HG03354 (cell line): ENCODE measurements around the gene CCN2.
"Not testable (repeated sequence)": the region's sequence is repeated elsewhere in the genome, so short reads cannot be mapped to it uniquely, and the experiment has no call there.

Experiments used
- ATAC-seq: cut with Tn5 transposase; IDR thresholded peaks from one replicate; pipeline ENCODE4 v1.9.1; 2021; ENCODE audit warnings: mild to moderate bottlenecking; ENCODE audit not compliant: unreplicated experiment, poor library complexity, severe bottlenecking

Gene CCN2

GRCh38 chr6:131914967-131915751, 36.0 kb downstream of the CCN2 start:
- peak; percentile 87 for ATAC-seq

DNA sequence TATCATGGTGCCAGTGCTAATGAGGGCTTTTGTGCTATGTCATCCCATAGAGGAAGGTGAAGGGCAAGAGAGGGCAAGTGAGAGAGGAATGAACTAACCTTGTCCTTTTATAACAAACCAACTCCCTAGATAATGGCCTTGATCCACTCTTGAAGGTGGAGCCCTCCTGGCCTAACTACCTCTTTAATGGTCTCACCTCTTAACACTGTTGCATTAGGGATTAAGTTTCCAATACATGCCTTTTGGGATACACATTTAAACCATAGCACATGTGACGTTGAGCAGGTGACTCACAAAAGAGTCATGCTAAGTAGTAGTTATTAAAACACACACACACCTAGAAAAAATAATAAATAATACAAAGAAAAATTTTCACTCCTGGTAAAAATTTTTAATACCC, 36.9 kb downstream of the CCN2 start:
- no peak for ATAC-seq

DNA sequence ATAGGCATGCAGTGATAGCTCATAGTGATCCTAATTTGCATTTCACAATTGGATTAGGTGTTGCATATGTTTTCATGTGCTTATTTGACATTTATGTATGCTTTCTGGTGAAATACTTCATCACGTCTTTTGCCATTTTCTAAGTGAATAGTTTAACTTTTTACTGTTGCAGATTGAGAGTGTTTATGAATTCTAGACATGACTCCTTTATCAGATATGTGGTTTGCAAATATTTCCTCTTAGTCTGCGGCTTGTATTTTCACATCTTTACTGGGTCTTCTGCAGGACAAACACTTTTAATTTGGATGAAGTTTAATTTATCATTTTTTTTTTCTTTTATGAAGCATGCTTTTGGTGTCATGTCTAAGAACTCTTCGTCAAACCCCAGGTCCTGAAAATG, 39.2 kb downstream of the CCN2 start:
- ATAC-seq: no peak

DNA sequence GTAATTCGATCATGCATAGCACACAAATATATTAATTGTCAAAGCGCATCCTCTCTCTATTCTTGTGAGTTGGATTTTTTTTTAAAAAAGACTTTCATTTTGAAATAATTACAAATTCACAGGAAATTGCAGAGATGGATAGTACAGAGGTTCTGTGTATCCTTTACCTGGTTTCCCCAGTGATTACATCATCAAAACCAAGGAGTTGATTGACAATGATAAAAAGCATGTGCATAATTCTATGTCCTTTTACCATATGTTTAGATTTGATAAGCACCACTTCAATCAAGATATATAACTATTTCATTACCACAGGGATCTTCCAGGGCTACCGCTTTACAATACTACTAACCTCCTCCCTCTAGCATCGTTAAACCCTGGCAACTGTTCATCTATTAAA, 40.2 kb downstream of the CCN2 start:
- no peak for ATAC-seq

DNA sequence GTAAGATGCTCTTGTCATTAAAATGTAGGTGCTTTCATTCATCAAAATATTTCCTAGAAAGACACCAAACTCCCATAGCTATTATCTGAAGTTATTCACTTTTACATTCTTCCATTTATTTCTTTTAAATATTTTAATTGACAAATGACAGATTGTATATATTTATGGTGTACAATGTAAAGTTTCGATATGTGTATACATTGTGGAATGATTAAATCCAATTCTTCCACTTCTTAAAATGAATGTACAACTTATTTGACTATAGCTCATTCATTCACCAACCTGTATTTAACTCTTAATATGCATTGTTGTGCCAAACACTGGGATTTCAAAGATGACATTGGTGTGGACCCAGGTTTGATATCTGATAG, 41.0 kb downstream of the CCN2 start:
- peak; percentile 22 for ATAC-seq

- ATAC-seq: peak; percentile 100
Measured at GRCh38 chr6:131909408-131910218, 41.6 kb downstream of the CCN2 start.

DNA sequence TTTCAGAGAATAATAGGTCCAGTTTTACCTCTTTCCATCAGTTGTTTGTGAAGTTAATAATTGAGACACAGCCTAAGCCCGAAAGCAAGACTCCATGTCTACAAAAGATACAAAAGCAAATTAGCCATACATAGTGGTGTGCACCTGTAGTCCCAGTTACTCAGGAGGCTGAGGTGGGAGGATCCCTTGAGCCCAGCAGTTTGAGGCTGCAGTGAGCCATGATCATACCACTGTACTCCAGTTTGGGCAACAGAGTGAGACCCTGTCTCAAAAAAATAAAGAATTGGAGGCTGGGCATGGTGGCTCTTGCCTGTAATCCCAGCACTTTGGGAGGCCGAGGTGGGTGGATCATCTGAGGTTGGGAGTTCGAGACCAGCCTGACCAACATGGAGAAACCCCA, 42.4 kb downstream of the CCN2 start:
- ATAC-seq: not testable (repeated sequence)

GRCh38 chr6:131903734-131904133, 47.4 kb downstream of the CCN2 start:
- not testable (repeated sequence) for ATAC-seq

GRCh38 chr6:131901326-131901873, 49.8 kb downstream of the CCN2 start:
- not testable (repeated sequence) for ATAC-seq

- ATAC-seq: no peak
Measured at GRCh38 chr6:131900231-131900630, 50.9 kb downstream of the CCN2 start.

DNA sequence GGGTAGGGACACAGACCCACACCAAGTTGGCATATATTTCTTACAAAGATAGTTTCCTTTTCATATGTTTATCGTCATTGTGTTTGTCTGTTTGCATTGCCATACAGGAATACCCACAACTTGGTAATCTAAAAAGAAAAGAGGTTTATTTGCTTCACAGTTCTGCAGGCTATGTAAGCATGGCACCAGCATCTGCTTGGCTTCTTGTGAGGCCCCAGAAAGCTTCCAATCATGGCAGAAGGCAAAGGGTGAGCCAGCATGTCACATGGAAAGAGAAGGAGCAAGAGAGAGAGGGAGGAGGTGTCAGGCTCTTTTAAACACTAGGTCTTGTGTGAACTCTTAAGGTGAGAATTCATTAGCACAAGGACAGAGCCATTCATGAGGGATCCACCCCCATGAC, 52.5 kb downstream of the CCN2 start:
- ATAC-seq: no peak
